Fibroblast of pulmonary artery (primary cell): Measurements from ENCODE around the gene XCR1.

ENCODE experiments used
- DNase-seq: peaks from one replicate; pipeline ENCODE4 v3.0.0-alpha.2; 2010; ENCODE audit warnings: low read depth
- H3K4me3 ChIP-seq: replicated peaks from 2 replicates; pipeline ENCODE4 v1.5.1; 2011; ENCODE audit warnings: low read depth, mild to moderate bottlenecking, control low read depth, low read length, moderate library complexity
- CTCF ChIP-seq: IDR thresholded peaks from 2 replicates; pipeline ENCODE4 v1.5.1; 2011; ENCODE audit warnings: mild to moderate bottlenecking, control low read depth, low read length, inconsistent platforms; ENCODE audit errors: missing control alignments

XCR1 gene

GRCh38 chr3:46036191-46036590 is 8.9 kb upstream of the XCR1 start:
- no peak for DNase-seq
- TF ChIP-seq CTCF = no peak
- no peak overlapping the region for H3K4me3 ChIP-seq

- no peak overlapping the region for H3K4me3 ChIP-seq
- DNase-seq = no peak
- TF ChIP-seq CTCF = no peak
Observed at GRCh38 chr3:46031747-46032146, 4.5 kb upstream of the XCR1 start.

DNA sequence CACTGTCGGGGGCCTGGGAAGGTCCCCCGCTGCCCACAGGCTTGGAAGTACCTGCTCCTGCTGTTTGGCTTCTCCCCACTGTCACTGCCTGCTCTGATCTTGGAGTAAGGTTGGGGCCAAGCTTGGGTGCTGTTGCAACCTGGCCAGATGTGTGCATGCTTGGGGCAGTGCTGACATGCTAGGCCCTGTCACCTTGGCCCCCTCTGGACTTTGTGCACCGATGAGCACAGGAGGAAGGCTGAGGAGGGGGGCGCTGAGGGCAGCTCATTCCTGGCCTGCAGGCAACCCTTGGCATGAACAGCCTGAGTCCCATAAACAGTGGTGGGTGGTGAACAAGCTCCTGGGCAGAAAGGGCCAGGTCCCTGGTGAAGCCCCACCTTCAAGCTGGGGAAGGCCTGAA is 4.0 kb upstream of the XCR1 start:
- no peak overlapping the region for H3K4me3 ChIP-seq
- no peak for TF ChIP-seq CTCF

GRCh38 chr3:46030626-46031025 is 3.3 kb upstream of the XCR1 start:
- H3K4me3 ChIP-seq = no peak overlapping the region
- TF ChIP-seq CTCF = no peak
- DNase-seq = no peak

More for the DNA sequence above, 4.0 kb upstream of the XCR1 start:
- DNase-seq = no peak

DNA sequence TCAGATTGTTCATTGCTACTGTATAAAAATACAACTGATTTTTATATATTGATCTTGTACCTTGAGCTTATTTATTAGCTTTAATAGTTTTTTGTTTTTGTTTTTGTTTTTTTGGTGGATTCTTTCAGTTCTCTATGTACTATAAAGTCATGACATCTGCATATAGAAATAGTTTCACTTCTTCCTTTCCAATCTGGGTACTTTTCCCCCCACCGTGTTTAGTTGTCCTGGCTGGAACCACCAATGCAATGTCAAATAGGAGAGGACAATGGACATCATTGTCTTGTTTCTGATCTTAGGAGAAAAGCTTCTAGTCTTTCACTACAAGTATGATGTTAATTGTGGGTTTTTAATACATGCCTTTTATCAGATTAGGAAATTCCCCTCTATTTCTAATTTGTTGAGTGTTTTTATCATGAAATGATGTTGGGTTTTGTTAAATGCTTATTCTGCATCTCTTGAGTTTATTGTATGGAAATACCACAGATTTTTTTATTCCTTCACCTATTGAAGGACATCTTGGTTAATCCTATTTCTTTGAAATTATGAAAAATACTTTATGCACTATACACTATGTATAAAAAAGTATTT is 2.8 kb upstream of the XCR1 start:
- no peak overlapping the region for H3K4me3 ChIP-seq
- DNase-seq = no peak
- TF ChIP-seq CTCF = no peak

- no peak overlapping the region for H3K4me3 ChIP-seq
- no peak for DNase-seq
- no peak for TF ChIP-seq CTCF
Observed at GRCh38 chr3:46027736-46028397, 584 bp upstream of the XCR1 start.

DNA sequence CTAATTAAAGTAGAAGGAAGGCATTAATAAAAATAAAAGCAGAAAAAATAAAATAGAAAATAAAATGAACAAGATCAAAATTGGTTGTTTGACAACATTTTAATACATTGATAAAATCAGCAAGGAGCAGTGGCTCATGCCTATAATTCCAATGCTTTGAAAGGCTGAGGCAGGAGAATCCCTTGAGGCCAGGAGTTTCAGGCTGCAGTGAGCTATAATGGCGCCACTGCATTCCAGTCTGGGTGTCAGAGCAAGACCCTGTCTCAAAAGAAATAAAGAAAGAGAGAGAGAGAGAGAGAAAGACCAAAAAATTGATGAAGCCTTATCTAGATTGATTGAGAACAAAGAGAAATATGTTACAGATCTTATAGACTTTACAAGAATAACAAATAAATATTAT is 2.1 kb downstream of the XCR1 start:
- TF ChIP-seq CTCF = no peak
- DNase-seq = no peak
- H3K4me3 ChIP-seq = no peak overlapping the region
